Fibroblast of lung (primary cell): ENCODE results near the gene TMEFF2. TPM values are rescaled to one million over a fixed set of nuclear protein-coding genes. Genes with fewer than 3 reads are reported as not detected.

Source experiments
- DNase-seq, 2 donors: peaks; one replicate each; pipeline versions ENCODE4 v3.0.0 to v3.0.0-alpha.2; 2010; ENCODE audit warnings: low read depth in 2 of 2
- H2AFZ ChIP-seq: 2 replicates; pipeline ENCODE4 v1.5.1; 2012; ENCODE audit warnings: low read length, control low read depth, inconsistent platforms
- H3K27ac ChIP-seq: 2 replicates; pipeline ENCODE4 v1.5.1; 2011; ENCODE audit warnings: low read length, control low read depth; ENCODE audit not compliant: insufficient read depth
- H3K27me3 ChIP-seq: 2 replicates; pipeline ENCODE4 v1.5.1; 2011; ENCODE audit warnings: mild to moderate bottlenecking, low read length; ENCODE audit not compliant: control insufficient read depth, insufficient read depth
- H3K36me3 ChIP-seq: 2 replicates; pipeline ENCODE4 v1.5.1; 2011; ENCODE audit warnings: low read length; ENCODE audit not compliant: control insufficient read depth, insufficient read depth
- H3K4me1 ChIP-seq: 2 replicates; pipeline ENCODE4 v1.5.1; 2011; ENCODE audit warnings: low read length; ENCODE audit not compliant: control insufficient read depth, insufficient read depth; ENCODE audit errors: extremely low read depth
- H3K4me2 ChIP-seq: 2 replicates; pipeline ENCODE4 v1.5.1; 2011; ENCODE audit warnings: low read length, control low read depth; ENCODE audit not compliant: insufficient read depth; ENCODE audit errors: extremely low read depth
- H3K4me3 ChIP-seq, 4 experiments: fragments of 200-600 bp in 1 of 4; sonication (generic) in 1 of 4; replicated peaks in 1 of 4; 2 replicates each; pipeline ENCODE4 v1.5.1; 2011 to 2016; ENCODE audit warnings: low read length in 4 of 4, low read depth in 3 of 4, mild to moderate bottlenecking in 3 of 4, control low read depth in 2 of 4, inconsistent platforms in 1 of 4, mixed read lengths in 1 of 4; ENCODE audit not compliant: insufficient read depth in 1 of 4; ENCODE audit errors: control extremely low read depth in 1 of 4
- H3K79me2 ChIP-seq: 2 replicates; pipeline ENCODE4 v1.5.1; 2012; ENCODE audit warnings: mild to moderate bottlenecking, low read length, inconsistent platforms; ENCODE audit not compliant: control insufficient read depth, insufficient read depth
- H3K9ac ChIP-seq: 2 replicates; pipeline ENCODE4 v1.5.1; 2011; ENCODE audit warnings: mild to moderate bottlenecking, low read length, control low read depth; ENCODE audit not compliant: insufficient read depth
- H3K9me3 ChIP-seq: 2 replicates; pipeline ENCODE4 v1.5.1; 2012; ENCODE audit warnings: low read depth, low read length; ENCODE audit not compliant: control insufficient read depth, insufficient read depth
- H4K20me1 ChIP-seq: 2 replicates; pipeline ENCODE4 v1.5.1; 2011; ENCODE audit warnings: low read length; ENCODE audit not compliant: control insufficient read depth, insufficient read depth; ENCODE audit errors: extremely low read depth
- CTCF ChIP-seq, 2 donors: IDR thresholded peaks in 1 of 2; conservative IDR thresholded peaks in 1 of 2; 1 replicate in 1 of 2; 2 replicates in 1 of 2; pipeline ENCODE4 v1.5.1; 2011 to 2012; ENCODE audit warnings: low read length in 2 of 2, control low read depth in 1 of 2, inconsistent platforms in 1 of 2, low read depth in 1 of 2, mild to moderate bottlenecking in 1 of 2
- EZH2 ChIP-seq: IDR thresholded peaks from 2 replicates; pipeline ENCODE4 v1.5.1; 2012; ENCODE audit warnings: low read length, control low read depth, mild to moderate bottlenecking; ENCODE audit errors: missing control alignments
- polyA plus RNA-seq, 2 donors: library from polyadenylated mRNA; depleted of rRNA in 1 of 2; stranded (reverse) in 1 of 2; unstranded in 1 of 2; fragments of >200 nt; gene quantifications; 2 replicates each; pipeline ENCODE4 v1.2.1, GENCODE V29; 2011 to 2012; ENCODE audit warnings: missing spikeins in 1 of 2
- total RNA-seq: library from RNA; depleted of rRNA; stranded (reverse); fragments of >200 nt; gene quantifications from 2 replicates; pipeline ENCODE4 v1.2.1, GENCODE V29; 2014

Gene TMEFF2
- total and polyA plus RNA-seq, 2 donors (not counting 1 experiment from before 2014, with no cell fraction given) = 0.33 to 0.87 TPM

DNA sequence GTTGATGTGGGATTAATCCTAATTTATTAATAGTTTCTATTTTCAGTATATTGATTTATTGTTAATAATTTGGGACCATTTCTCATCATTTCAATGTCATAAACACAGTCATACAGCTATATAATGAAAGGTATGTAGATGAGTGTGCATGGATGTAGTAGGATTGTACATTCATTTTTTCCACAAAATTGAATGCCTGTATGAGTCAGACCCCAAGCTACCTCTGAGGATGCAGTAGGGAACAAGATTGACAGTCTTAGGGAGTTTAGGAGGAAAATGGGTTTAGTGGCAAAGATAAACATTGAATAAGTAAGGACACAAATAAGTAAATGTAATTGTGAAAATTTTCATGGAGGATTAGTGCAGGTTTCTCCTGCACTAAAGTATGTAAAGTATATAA, 14.1 kb upstream of the TMEFF2 start:
- no peaks in the 10 kb centered on the region for H3K79me2 ChIP-seq
- TF ChIP-seq EZH2 = no peak
- TF ChIP-seq CTCF (conservative IDR thresholded peaks at IDR 0.05 in 1 of 2, IDR thresholded peaks at IDR 0.05 in 1 of 2; ENCODE audit: low read depth in 1 of 2, low read length in 2 of 2) = no peak
- no peaks in the 10 kb centered on the region for H3K4me1 ChIP-seq
- DNase-seq = peak in 1 of 2 donors; percentile 51
- no peaks in the 10 kb centered on the region for H3K36me3 ChIP-seq
- no peaks in the 10 kb centered on the region for H4K20me1 ChIP-seq
- no peak overlapping the region for H3K4me2 ChIP-seq
- no peak overlapping the region for H2AFZ ChIP-seq
- H3K9me3 ChIP-seq = no peaks in the 10 kb centered on the region
- H3K27me3 ChIP-seq = no peaks in the 10 kb centered on the region
- no peak overlapping the region for H3K27ac ChIP-seq
- no peak overlapping the region for H3K9ac ChIP-seq
- no peak overlapping the region for H3K4me3 ChIP-seq

DNA sequence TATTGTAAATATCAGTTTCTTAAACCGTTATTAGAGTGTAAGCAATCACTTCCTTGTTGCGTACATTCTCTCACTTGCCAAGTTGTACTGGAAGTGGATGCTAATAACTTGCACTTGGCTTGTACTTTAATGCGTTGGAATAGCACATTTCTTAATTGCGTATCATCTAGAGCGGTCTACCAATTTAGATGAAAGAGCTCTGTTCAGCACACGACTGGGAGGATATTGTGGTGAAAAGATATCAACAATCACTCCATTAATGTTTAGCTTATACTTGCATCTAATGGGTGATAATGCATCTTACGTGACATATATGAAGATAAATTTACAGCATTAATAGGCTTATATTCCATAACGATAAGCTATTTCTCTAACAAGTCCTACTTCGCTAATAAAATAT, 11.7 kb upstream of the TMEFF2 start:
- H3K27me3 ChIP-seq = no peaks in the 10 kb centered on the region
- no peak overlapping the region for H3K9ac ChIP-seq
- no peak for TF ChIP-seq EZH2
- no peak for TF ChIP-seq CTCF (conservative IDR thresholded peaks at IDR 0.05 in 1 of 2, IDR thresholded peaks at IDR 0.05 in 1 of 2; ENCODE audit: low read depth in 1 of 2, low read length in 2 of 2)
- no peak overlapping the region for H2AFZ ChIP-seq
- no peaks in the 10 kb centered on the region for H3K79me2 ChIP-seq
- no peaks in the 10 kb centered on the region for H3K4me1 ChIP-seq
- DNase-seq = no peak
- no peaks in the 10 kb centered on the region for H3K9me3 ChIP-seq
- H4K20me1 ChIP-seq = no peaks in the 10 kb centered on the region
- no peaks in the 10 kb centered on the region for H3K36me3 ChIP-seq
- H3K4me2 ChIP-seq = no peak overlapping the region
- H3K27ac ChIP-seq = no peak overlapping the region
- no peak overlapping the region for H3K4me3 ChIP-seq

DNA sequence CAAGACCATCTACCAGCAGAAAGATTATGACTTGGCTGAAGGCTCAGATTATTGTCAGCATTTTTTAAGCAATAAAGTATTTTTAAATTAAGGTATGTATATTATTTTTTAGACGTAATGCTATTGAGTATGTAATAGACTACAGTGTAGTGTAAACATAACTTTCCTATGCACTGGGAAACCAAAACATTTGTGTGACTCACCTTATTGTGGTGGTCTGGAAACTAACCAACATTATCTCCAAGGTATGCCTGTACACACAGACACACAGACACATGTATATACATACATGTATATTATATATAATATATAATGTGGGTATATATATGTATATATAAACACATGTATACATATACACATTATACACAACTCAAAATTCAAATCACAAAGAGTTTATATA, 9.1 kb upstream of the TMEFF2 start:
- DNase-seq = peak; percentile 5 to 22
- no peak overlapping the region for H3K9ac ChIP-seq
- H3K36me3 ChIP-seq = no peaks in the 10 kb centered on the region
- H3K27me3 ChIP-seq = no peaks in the 10 kb centered on the region
- no peak overlapping the region for H3K27ac ChIP-seq
- no peak overlapping the region for H2AFZ ChIP-seq
- H3K79me2 ChIP-seq = no peaks in the 10 kb centered on the region
- no peak overlapping the region for H3K4me2 ChIP-seq
- no peaks in the 10 kb centered on the region for H3K9me3 ChIP-seq
- TF ChIP-seq CTCF (conservative IDR thresholded peaks at IDR 0.05 in 1 of 2, IDR thresholded peaks at IDR 0.05 in 1 of 2; ENCODE audit: low read depth in 1 of 2, low read length in 2 of 2) = no peak
- no peak for TF ChIP-seq EZH2
- no peaks in the 10 kb centered on the region for H4K20me1 ChIP-seq
- no peak overlapping the region for H3K4me3 ChIP-seq
- H3K4me1 ChIP-seq = no peaks in the 10 kb centered on the region
